T-helper 2 cell treated with Interferon-gamma antibody and Interleukin-4, amounts not matched to agents 5 μg/mL and 100 μg/mL, for 36 hours (primary cell): ENCODE measurements around the gene MGA.

Experiments
- DNase-seq: peaks from one replicate; pipeline ENCODE4 v3.0.0; 2021; ENCODE audit warnings: low spot score
- H3K27ac Mint-ChIP-seq: one replicate; pipeline ENCODE4 v1.8.0; 2021; ENCODE audit warnings: mild to moderate bottlenecking, mixed read lengths
- H3K27me3 Mint-ChIP-seq: one replicate; pipeline ENCODE4 v1.8.0; 2021; ENCODE audit warnings: low read depth, mixed read lengths
- H3K36me3 Mint-ChIP-seq: one replicate; pipeline ENCODE4 v1.8.0; 2021; ENCODE audit warnings: low read depth, mixed read lengths
- H3K4me1 Mint-ChIP-seq: one replicate; pipeline ENCODE4 v1.8.0; 2021; ENCODE audit warnings: low read depth, mixed read lengths
- H3K4me3 Mint-ChIP-seq: one replicate; pipeline ENCODE4 v1.8.0; 2022; ENCODE audit warnings: mild to moderate bottlenecking, moderate library complexity, mixed read lengths
- H3K9me3 Mint-ChIP-seq: one replicate; pipeline ENCODE4 v1.8.0; 2021; ENCODE audit warnings: mixed read lengths

MGA gene

DNA sequence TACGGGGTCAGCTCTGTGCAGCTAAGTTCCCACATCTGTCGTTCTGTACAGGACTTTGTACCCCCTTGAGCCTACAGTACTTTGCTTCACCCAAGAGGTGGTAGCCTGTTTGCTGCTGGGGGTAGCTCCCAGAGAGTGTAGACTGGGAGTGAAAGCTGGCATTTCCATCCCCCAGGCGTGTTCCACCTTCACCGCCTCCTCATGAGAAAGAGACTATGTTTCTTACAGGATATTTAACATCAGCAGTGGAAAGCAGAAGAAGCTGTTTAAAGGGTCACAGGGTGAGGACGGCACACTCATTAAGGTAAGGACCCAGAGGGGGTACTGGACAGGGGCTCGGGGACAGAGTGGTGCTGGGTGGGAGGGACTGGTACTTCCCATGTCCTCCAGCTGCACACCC lies 157.6 kb downstream of the MGA start:
- H3K9me3 Mint-ChIP-seq, result no peaks in the 10 kb centered on the region
- DNase-seq, result no peak
- no peak overlapping the region for H3K27ac Mint-ChIP-seq
- no peak overlapping the region for H3K4me3 Mint-ChIP-seq
- H3K4me1 Mint-ChIP-seq, result no peaks in the 10 kb centered on the region
- no peaks in the 10 kb centered on the region for H3K27me3 Mint-ChIP-seq
- peaks cover 30% of the 10 kb centered on the region for H3K36me3 Mint-ChIP-seq

DNA sequence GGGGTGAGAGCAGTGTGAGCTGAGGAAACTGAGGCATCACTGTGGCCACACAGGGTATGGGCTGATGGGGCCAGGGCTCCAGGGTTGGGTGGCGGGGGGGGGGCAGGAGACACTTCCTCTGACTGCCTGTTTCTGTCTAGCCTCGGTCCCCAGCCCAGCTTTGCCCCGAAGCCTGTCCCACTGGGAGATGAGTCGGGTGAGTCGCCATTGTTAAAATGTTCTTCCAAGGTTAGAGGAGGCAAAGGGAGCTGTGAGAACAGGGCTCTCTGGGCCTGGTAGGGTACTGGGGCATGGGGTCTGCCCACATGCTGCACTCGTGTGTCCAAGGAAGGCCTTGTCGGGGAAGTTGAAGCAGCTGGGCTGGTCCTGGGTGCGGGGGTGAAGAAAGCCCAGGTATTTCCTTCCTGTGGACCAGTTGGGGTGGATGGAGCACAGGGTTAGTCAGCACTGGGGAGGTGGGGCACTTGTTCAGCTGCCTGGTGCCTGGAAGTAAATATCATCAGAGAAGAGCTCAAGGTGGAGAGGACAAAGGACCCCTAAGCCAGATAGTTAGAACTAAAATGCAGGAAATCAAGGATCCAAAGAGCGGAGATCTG lies 159.3 kb downstream of the MGA start:
- no peaks in the 10 kb centered on the region for H3K4me1 Mint-ChIP-seq
- no peaks in the 10 kb centered on the region for H3K27me3 Mint-ChIP-seq
- no peak for DNase-seq
- H3K9me3 Mint-ChIP-seq, result no peaks in the 10 kb centered on the region
- peaks cover 31% of the 10 kb centered on the region for H3K36me3 Mint-ChIP-seq
- no peak overlapping the region for H3K27ac Mint-ChIP-seq
- H3K4me3 Mint-ChIP-seq, result no peak overlapping the region

DNA sequence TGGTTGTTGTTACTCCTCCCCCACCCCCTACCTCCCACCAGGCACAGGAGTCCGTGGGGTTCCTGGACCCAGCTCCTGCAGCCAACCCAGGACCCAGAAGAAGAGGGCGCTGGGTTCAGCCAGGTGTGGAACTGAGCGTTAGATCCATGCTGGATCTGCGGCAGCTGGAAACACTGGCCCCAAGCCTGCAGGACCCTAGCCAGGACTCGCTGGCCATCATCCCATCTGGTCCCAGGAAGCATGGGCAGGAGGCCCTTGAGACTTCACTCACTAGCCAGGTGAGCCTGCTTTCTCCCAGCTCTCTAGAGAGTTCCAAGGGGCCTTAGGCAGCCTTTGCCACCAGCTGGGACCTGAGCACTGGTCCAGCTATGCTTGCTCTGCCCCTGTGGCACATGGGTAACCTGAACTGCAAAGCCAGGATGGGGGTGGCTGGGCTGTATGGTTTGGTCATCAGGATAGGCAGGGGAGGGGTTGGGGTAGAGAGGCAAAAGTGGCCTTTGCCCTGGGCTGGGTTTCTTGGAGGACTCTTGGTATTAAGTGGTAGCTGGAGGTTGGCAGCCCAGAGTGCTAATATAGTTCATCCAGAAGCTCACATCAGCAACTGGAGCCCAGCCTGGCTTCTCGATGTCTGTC lies 160.7 kb downstream of the MGA start:
- Mint-ChIP-seq H3K9me3 (no peaks in the 10 kb centered on the region), H3K27ac (no peak overlapping the region), H3K36me3 (peaks cover 32% of the 10 kb centered on the region), H3K4me3 (no peak overlapping the region), H3K4me1 (no peaks in the 10 kb centered on the region), H3K27me3 (no peaks in the 10 kb centered on the region)
- DNase-seq, result no peak

- no peak for DNase-seq
- peaks cover 36% of the 10 kb centered on the region for H3K36me3 Mint-ChIP-seq
- no peaks in the 10 kb centered on the region for H3K9me3 Mint-ChIP-seq
- peaks cover 2% of the 10 kb centered on the region for H3K4me1 Mint-ChIP-seq
- no peak overlapping the region for H3K27ac Mint-ChIP-seq
- no peak overlapping the region for H3K4me3 Mint-ChIP-seq
- no peaks in the 10 kb centered on the region for H3K27me3 Mint-ChIP-seq
Measured at GRCh38 chr15:41821831-41822230, 161.6 kb downstream of the MGA start.

DNA sequence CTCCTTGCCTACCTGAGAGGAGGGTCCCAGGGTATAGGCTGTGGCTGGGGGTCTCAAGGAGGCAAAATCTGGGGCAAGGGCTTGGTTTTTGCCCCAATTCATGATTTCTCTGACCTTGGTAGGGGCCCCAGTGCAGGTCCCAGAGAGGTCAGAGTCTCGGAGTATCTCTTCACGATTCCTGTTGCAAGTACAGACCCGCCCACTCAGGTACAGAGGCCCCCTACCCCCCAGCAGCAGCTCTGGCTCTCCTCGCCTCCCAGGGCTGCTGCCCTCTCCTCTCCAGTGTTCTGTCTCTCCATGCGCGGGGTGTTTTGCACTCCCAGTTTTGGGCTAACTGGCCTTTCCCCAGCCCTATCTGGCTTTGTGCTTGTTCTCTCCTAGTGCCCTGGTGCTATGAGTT lies 162.3 kb downstream of the MGA start:
- Mint-ChIP-seq H3K27ac (no peak overlapping the region), H3K4me1 (peaks cover 2% of the 10 kb centered on the region)

More for the DNA sequence above, 162.3 kb downstream of the MGA start:
- H3K36me3 Mint-ChIP-seq, result peaks cover 32% of the 10 kb centered on the region
- no peaks in the 10 kb centered on the region for H3K27me3 Mint-ChIP-seq
- no peaks in the 10 kb centered on the region for H3K9me3 Mint-ChIP-seq
- H3K4me3 Mint-ChIP-seq, result no peak overlapping the region
- no peak for DNase-seq
